Measurements from ENCODE around the gene HDAC5.
"Not testable (repeated sequence)": the region's sequence is repeated elsewhere in the genome, so short reads cannot be mapped to it uniquely, and the experiment has no call there.

The HDAC5 gene

DNA sequence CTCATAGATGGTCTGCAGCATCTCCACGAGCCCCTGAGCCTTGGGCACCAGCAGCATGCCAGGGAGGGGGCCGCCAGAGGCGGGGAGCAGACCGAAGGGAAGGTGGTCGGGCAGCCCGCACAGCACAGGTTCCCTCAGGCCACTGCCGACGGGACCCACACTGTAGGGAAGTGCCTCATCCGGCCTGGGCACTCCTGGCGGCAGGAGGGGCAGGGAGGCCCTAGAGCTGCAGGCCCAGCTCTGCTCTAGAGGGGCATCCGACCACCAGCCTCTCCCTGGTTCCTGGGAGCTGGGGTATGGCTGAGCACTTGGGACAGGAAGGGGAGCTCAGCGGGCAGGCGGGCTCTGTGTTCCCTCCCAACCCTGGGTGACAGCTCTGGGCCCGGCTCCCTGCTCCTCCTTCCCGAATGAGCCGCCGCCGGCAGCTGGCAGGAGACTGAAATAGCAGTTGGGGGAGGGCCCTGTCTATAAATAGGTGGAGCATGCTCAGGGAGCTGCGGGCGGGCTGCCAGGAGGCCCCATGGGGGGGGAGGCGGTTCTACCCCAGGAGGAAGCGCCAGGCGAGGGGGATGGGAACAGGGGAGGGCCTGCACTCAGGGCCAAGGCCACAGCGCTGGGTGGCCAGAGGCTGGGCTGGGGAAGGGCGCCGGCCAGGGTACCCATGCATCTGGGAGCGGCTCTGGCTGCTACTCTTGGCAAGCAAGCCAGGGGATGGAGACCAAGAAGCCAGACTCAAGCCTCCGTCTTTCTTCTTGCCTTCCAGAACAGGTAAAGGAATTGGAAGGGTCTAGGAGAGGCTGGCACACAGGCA is 12.4 kb downstream of the HDAC5 start:
- peak; percentile 90 for DNase-seq

DNA sequence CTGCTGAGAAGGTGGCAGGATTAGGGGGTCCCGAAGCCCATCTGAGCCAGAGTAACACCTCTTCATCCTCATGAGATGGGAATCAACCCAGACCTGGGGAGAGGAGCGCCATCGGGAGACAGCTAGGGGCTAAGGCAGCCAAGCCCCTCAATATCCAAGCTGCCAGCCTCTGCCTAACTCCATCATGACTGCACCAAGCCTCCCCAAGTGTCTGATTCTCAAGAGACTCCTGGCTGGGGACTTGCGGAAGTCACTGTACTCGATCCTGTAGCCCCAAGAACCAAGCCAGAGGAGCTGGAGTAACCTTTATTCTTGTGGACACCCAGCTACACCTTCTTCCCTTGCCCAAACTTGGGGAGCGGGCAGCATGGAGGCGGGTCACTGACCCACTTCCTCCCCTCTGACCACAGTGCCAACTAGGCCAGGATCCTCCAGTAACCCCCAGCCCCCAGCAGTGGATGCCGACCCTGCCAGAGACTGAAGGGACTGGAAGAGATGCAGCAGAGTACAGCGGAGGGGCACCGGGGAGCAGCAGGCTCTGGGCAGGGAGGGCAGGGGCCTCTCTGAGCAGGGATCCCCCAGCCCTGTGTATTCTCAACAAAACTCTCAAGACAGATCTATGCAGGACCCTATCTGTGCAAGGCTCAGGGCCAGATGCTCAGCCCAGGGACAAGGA is 13.3 kb downstream of the HDAC5 start:
- no peak for DNase-seq

DNA sequence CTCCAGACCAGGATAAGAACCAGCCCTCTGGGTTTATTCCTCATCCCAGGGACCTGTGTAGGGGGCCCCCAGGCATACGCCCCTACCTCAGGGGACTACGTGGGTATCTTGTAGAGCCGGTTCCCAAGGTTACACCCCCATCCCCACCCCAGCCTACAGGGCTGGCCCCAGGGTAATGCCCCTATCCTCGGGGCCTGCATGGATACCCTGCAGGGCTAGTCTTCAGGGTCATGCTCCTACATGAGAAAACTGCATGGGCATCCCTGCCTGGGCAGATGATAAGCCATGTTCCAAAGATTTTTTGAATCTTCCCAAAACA is 14.2 kb downstream of the HDAC5 start:
- no peak for DNase-seq

DNA sequence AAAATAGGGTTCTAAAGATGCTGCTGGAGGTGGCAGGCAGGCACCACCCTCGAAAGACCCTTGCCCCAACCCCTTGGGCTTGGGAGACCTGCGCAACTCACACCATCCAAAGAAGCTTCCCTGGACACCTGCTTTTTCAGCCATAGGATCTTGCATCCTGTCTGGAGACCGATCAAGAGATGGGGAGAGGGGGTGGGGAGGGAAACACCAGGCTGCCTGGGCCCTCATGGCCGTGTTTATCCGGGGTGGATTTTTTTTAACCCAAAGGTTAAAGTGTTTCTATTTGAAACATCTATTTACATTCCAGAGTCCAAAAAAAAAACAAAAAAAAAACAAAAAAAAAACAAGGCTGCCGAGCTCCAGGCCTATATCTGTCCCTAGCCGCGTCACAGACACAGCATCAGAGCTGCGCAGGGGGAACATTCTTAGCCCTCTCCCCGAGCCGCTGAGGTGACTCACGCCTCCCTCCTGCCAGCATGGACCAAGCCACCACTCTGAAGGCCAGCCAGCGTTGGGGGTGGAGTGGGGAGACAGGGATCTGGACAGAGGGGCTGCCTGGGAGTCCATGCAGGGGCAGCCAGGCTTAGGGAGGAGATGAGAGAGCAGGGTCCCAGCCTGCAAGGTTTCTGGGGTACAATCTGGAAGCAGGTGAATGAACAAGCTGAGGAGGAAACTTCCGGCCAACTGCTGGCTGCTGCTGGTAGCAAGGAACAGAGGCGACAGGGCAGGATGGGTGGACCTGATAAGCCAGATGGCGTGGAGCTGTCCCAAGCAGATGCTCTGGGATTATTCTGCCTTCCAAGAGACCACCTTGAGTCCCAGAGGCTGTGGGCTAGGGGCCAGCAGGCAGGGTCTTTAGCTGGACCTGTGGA is 14.8 kb downstream of the HDAC5 start:
- no peak for DNase-seq

DNA sequence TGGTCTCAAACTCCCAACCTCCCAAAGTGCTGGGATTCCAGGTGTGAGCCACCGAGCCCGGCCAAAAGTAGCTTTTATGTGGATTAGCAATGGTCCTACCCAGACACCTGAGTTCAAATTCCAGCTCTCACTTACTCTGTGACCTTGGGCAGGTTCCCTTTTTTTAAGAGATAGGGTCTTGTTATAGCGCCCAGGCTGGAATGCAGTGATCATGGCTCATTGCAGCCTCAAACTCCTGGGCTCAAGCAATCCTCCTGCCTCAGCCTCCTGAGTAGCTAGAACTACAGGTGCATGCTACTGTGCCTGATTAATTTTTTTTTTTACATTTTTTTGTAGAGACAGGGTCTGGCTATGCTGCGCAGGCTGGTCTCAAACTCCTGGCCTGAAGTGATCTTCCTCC is 16.6 kb downstream of the HDAC5 start:
- no peak for DNase-seq

DNA sequence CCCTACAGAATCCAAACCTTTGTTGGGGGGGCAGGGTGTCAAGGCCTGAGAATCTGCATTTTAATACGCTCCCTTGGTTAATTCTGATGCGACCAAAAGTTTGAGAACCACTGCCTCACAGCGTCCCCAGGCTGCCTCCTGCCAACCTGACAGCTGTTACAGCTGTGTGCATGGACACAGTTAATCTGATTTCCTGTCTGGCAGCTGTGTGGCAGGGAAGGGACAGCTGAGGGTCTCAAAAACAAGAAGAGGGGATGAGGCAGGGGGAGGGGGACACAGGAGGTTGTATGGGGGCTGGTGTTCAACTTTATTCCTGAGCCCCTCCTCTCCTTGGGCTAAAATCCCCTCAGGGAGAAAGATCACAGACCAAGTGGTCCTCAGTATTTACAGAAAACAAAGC is 17.5 kb downstream of the HDAC5 start:
- no peak for DNase-seq

DNA sequence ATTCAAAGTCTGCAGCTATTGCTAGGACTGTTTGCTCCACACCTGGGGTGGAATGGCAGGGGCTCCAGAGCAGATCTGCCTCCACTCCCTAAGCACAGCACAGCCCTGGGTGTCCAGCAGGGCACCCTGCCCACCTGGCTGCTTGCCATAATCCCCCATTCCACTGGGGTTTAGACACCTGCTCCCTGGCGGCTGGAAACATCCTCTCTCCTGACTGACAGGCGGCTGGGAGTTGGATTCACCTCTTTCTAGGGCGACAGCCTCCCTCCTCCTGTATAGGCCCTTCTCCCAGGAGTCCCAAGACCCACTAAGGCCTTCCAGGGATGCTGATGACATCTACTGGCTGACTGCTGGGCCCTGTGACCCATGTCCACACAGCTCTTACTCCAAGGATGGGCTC is 18.0 kb downstream of the HDAC5 start:
- no peak for DNase-seq

DNA sequence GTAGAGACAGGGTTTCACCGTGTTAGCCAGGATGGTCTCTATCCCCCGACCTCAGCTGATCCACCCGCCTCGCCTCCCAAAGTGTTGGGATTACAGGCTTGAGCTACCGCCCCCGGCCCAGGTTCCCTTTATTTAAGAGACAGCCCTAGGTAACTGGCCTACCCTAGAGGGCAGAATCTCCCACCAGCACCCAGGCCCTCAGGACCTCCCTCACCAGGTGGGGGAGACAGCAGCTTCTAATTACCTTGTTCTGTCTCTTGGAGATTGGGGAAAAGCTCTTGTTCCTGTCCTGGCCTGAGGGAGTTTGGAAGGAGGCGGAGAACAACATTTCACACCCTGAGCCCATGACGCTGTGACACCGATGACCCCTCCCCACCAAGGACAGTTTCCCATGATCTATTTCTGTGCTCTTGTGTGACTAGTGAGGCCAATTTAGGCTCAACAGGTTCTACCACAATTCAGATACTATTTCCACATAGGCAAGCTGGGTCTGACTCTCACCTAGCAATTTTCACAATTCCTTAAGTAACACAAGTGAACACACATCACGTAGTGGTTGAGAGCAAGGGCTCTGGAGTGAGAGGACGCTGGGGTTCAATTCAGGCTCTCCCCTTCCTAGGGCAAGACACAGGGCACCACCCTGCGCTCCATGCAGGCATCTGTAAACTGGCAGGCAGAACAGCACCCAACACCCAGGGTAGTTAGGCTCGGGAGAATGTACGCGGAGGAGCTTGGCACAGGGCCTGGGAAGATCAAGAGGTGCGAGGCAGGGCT is 20.4 kb downstream of the HDAC5 start:
- DNase-seq, result no peak

DNA sequence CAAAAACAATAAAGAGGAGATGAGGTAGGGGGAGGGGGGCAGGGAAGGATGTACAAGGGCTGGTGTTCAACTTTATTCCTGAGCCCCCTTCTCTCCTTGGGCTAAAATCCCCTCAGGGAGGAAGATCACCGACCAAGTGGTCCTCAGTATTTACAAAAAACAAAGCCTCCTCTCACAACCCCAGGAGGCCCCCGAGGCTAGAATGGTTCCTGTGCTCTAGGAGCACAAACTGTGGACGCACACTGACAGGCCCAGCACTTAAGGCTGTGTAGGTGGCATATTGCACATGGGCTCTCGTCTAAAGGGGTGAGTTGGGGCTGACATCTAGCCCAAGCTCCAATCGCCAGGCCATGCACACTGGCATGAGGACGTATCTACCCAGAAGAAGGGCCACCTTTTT is 21.6 kb downstream of the HDAC5 start:
- not testable (repeated sequence) for DNase-seq

DNA sequence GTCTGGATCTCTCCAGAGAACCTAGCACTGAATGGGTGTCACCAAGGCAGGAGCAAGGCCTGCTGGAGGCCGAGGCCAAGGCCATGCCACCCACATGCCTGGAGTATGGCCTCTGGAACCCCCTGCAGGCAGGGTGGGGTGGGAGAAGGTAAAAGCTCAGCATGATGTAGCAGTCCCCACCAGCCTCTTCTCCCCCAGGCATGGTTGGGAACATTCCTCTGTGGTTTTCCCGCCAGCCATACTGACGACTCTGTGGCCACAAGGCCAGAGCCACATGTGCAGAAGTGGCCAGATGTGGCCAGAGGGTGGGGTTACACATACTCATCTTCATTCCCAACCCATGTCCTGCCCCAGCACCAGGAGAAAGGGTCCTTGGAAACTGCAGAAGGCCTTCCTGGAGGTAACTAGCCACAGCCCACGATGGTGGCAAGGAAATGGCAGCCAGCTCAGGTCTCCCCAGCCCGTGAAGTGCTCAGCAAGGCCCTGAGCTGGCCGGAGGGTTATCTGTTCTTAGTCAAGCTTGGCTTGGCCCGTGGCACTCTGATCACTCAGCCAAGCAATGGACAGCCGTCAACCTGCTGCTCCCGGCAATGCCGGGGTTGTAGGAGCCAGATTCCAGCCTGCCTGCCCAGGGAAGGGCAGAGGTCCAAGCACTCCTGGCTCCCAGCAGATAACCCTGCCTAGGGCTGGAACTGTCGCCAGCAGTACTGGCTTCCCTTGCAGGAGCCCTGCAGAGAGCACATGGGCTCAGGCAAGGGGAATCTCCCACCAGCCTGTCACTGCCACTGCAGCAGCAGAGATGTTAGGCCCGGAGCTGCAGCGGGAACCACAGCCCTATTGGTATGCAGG is 26.1 kb downstream of the HDAC5 start:
- DNase-seq, result no peak

DNA sequence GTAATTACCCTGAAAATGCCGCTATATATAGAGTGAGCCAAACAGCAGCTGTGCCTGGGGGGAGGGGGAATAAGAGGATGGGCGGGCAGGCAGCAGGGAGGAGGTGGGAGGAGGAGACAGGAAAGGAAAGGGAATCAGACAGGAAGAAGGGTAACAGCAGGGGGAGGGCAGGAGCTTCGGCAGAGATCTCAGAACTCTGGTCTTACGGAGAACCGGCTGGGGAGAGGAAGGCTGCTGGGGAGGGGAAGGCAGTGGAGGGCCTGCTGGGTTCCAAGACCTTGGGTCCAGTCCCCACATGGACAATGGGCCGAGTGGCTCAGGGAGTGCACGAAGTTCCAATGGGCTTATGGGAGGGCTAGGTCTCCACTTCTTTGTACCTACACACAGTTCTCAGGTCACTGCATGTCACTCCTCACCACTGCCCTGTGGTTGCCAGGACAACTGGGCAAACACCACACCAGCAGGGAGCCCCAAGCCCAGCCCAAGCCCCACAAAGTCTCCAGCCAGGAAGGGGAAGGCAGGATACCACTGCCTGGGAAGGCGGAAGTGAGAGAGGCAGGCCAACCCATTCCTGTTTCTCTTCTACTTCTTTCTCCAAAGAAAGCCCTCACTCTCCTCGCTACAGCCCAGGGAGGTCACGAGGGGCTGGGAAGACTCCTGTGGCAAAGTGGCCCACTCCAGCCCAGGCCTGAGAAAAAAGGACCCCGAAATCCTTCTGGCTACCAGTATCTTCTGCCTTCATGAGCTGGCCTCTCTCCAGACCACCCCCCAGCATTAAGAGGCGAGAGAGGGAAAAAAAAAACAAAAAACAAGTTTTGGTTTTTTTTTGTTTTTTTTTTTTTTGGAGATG is 27.6 kb downstream of the HDAC5 start:
- DNase-seq, result peak; percentile 58

DNA sequence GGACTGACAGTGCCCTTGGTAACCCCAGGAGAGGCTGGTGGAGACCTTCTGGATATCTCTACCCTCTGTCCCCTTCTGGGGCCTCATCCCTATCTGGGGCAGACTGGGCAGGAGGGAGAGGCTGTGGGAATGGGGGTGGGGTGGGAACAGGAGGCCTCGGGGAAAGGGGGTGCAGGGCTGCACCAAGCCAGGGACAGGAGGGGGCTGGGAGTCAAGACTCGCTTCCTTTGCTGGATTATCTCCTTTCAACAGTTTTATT is 28.1 kb downstream of the HDAC5 start:
- no peak for DNase-seq

DNA sequence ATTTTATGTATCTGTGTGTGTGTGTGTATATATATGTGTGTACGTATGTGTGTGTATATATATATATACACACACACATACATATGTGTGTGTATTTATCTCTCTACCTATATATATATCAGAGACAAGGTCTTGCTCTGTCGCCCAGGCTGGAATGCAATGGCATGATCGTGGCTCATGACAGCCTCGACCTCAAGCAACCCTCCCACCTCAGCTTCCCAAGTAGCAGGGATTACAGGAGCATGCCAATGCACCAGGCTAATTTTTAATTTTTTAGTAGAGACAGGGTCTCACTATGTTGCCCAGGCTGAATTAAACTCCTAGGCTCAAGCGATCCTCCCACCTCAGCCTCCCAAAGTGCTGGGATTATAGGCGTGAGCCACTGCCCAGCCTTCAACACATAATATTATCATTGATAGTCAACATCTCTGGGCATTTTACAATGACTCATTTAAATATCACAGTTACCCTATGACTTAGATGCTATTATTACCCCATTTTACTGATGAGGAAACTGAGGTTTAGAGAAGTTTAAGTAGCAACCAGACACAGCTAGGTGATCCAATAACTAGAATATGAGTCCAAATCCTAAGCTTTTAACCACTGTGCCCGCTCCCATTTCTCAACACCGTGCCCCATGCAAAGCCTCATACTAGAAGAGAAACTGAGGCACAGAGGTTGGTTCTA is 28.6 kb downstream of the HDAC5 start:
- DNase-seq, result no peak

DNA sequence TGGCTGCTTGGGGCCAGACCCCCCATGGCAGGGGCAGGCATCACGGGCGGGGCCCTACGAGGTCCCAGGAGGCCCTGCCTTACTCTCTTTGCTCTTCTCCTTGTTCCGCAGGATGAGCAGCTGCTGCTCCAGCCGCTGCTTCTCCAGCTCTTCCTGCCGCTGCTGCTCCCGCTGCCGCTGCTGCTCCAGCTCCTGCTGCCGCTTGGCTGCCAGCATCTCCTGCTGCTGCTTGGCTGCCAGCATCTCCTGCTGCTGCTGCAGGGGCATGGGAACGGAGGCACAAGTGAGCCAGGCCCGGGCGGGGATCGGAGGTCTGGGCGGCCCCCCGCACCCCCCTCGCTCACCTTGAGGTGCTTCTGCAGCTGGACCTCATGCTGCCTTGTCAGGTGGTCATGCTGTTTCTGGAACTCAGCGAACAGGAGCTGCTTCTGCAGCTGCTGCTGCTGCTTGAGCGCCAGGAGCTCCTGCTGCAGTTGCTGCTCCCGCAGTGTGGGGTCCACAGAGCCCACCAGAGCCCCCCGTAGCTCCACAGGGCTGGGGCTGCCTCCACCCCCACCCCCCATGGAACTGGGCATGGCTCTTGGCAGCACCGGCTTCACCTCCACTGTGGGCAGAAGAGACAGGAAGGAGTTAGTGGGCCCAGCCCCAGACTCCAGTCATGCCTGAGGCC is 30.1 kb downstream of the HDAC5 start:
- DNase-seq, result peak; percentile 38

DNA sequence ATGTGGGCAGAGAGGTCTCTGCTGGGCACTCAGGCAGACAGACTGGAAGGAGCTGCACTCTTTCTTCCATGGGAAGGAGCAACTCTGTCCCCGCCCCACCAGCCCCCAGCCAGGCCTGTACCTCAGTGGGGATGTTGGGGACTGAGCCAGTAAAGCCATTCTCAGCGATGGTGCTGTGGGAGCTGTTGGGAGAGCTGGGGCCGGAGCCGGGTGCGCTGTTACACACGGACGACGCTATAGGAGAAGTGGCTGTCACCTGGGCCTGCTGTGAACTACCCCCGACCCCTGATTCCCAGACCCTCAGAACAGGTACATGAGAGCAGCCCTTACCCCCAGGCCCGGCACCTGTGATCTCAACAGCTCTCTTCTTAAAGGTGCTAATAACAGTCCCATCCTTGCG is 31.4 kb downstream of the HDAC5 start:
- DNase-seq, result no peak

DNA sequence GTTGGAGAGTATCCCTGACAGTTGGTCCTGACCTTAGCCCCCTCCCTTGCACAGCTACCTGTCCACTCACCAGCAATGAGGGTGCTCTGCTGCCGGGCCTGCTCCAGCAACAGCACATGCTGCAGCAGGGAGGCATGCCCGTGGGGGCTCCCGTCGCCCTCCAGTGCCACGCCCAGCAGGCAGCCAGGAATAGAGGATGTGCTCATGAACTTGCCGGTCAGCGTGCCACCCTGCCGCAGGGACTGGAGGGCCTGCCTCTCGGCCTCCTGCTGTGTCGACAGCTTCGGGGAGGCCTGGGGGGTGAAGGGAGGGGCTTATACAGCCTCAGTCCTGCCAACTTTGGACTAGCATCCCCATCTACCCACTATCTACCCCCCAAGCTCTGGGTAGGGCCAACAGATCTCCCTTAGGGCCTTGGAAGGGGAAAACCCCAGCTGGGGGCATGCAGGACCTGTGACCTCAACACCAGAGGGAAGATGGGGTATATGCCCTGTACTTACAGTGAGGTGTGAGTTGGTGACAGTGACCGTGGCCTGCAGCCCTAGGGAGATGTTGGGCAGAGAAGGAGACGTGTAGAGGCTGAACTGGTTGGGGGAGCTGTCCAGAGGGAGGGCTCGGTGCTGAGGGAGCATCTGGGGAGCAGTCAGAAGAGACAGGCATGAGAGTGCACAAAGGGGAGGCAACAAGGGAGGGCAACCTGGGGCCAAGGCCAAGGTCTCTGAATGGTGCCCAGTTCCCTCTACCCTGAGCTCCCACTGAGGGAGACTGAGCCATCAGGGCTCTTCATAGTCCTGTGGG is 32.0 kb downstream of the HDAC5 start:
- DNase-seq, result no peak

DNA sequence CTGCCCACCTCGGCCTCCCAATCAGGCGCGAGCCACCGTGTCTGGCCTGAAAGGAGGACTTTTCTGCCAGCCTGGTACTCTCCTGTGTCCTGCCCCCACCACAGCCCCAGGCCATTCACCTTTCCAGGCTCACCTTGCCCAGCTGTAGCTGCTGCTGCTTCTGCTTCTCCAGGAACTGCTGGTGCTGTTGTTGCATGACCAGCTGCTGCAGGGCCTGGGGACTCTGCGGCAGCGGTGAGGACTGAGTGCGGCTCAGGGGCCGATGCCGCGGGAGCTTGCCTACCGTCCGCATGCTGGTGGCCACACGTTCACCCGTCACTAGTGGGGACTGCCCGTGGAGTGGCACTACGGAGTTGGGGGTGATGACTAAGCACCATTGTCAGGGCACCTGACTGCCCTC is 35.2 kb downstream of the HDAC5 start:
- no peak for DNase-seq

DNA sequence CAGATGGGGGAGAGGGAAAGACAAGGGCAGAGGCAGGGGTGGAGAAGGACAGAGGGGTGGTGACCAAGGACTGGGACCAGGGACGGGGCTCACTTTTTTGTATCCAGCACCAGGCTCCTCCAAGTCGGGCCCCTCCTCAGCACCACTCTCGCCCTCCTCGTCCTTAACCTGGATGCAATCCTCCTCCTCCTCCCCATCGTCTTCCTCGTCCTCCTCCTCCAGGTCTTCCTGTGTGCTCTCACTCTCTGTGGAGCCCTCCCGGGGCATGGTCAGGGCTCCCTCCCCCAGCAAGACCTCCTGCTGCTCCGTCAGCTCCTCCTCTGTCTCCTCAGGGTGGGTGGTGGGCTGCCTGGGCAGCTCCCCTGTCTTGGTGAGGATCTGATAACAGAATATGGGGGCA is 36.1 kb downstream of the HDAC5 start:
- DNase-seq, result no peak
